HG03039 (cell line): ENCODE measurements around the gene PTPRN2.

Experiments used
- ATAC-seq: cut with Tn5 transposase; IDR thresholded peaks from one replicate; pipeline ENCODE4 v1.9.1; 2021; ENCODE audit warnings: mild to moderate bottlenecking, moderate library complexity; ENCODE audit not compliant: unreplicated experiment

The PTPRN2 gene

GRCh38 chr7:157590526-157590925, 997.1 kb downstream of the PTPRN2 start:
- no peak for ATAC-seq

GRCh38 chr7:157589680-157590079, 997.9 kb downstream of the PTPRN2 start:
- ATAC-seq: no peak

GRCh38 chr7:157587805-157588560, 999.6 kb downstream of the PTPRN2 start:
- ATAC-seq: no peak

- no peak for ATAC-seq
These were observed 1000.4 kb downstream of the PTPRN2 start for GRCh38 chr7:157587051-157587804.

- ATAC-seq: no peak
These were observed 1001.1 kb downstream of the PTPRN2 start for GRCh38 chr7:157586426-157586955.

- no peak for ATAC-seq
These were observed 1002.3 kb downstream of the PTPRN2 start for GRCh38 chr7:157585113-157585861.

GRCh38 chr7:157584420-157584819, 1003.2 kb downstream of the PTPRN2 start:
- no peak for ATAC-seq

GRCh38 chr7:157581740-157582139, 1005.9 kb downstream of the PTPRN2 start:
- ATAC-seq: no peak

- no peak for ATAC-seq
These were observed 1007.3 kb downstream of the PTPRN2 start for GRCh38 chr7:157580324-157580723.

GRCh38 chr7:157579425-157579824, 1008.2 kb downstream of the PTPRN2 start:
- ATAC-seq: no peak

- no peak for ATAC-seq
These were observed 1009.8 kb downstream of the PTPRN2 start for GRCh38 chr7:157577796-157578339.

- no peak for ATAC-seq
These were observed 1010.6 kb downstream of the PTPRN2 start for GRCh38 chr7:157577061-157577460.

- ATAC-seq: no peak
These were observed 1011.2 kb downstream of the PTPRN2 start for GRCh38 chr7:157576415-157576814.

- no peak for ATAC-seq
These were observed 1011.8 kb downstream of the PTPRN2 start for GRCh38 chr7:157575777-157576176.

- no peak for ATAC-seq
These were observed 1012.6 kb downstream of the PTPRN2 start for GRCh38 chr7:157574914-157575586.

- ATAC-seq: no peak
These were observed 1013.4 kb downstream of the PTPRN2 start for GRCh38 chr7:157574120-157574825.

GRCh38 chr7:157573244-157573643, 1014.4 kb downstream of the PTPRN2 start:
- no peak for ATAC-seq

- no peak for ATAC-seq
These were observed 1015.0 kb downstream of the PTPRN2 start for GRCh38 chr7:157572622-157573021.

- ATAC-seq: no peak
These were observed 1017.0 kb downstream of the PTPRN2 start for GRCh38 chr7:157570531-157571200.
